GM12874 (cell line): Measurements from ENCODE around the gene TTC27.

Experiments
- CTCF ChIP-seq: IDR thresholded peaks from 2 replicates; pipeline ENCODE4 v1.5.1; 2011; ENCODE audit warnings: low read depth, mild to moderate bottlenecking, control low read depth, low read length, moderate library complexity; ENCODE audit not compliant: insufficient read depth

Gene TTC27

GRCh38 chr2:32783933-32784332, 156.1 kb downstream of the TTC27 start:
- TF ChIP-seq CTCF, result no peak

- TF ChIP-seq CTCF, result no peak
Measured at GRCh38 chr2:32787207-32787606, 159.4 kb downstream of the TTC27 start.

- no peak for TF ChIP-seq CTCF
Measured at GRCh38 chr2:32788114-32788513, 160.3 kb downstream of the TTC27 start.

GRCh38 chr2:32792416-32792815, 164.6 kb downstream of the TTC27 start:
- TF ChIP-seq CTCF, result no peak

- no peak for TF ChIP-seq CTCF
Measured at GRCh38 chr2:32798829-32799228, 171.0 kb downstream of the TTC27 start.

GRCh38 chr2:32801741-32802140, 173.9 kb downstream of the TTC27 start:
- TF ChIP-seq CTCF, result no peak

- no peak for TF ChIP-seq CTCF
Measured at GRCh38 chr2:32802877-32803276, 175.0 kb downstream of the TTC27 start.

- no peak for TF ChIP-seq CTCF
Measured at GRCh38 chr2:32804205-32804604, 176.4 kb downstream of the TTC27 start.
